GM23248 (cell line): ENCODE results near the gene PRODH. TPM values are rescaled to one million over a fixed set of nuclear protein-coding genes. Genes with fewer than 3 reads are reported as not detected.
A peak's percentile ranks its signal among the peaks of the same experiment; 100 is the strongest.
"Not testable (repeated sequence)": the region's sequence is repeated elsewhere in the genome, so short reads cannot be mapped to it uniquely, and the experiment has no call there.

ENCODE experiments used
- DNase-seq: peaks from one replicate; pipeline ENCODE4 v3.0.0-alpha.2; 2015
- H2AFZ ChIP-seq: fragments of 200-600 bp; sonication (generic); 2 replicates; pipeline ENCODE4 v1.6.1; 2016; ENCODE audit warnings: antibody characterized with exemption
- H3F3A ChIP-seq: fragments of 200-600 bp; sonication (generic); 2 replicates; pipeline ENCODE4 v1.6.1; 2016; ENCODE audit warnings: mild to moderate bottlenecking, antibody characterized with exemption, mixed run types; ENCODE audit not compliant: insufficient read depth
- H3K27ac ChIP-seq: fragments of 200-600 bp; sonication (generic); 2 replicates; pipeline ENCODE4 v1.5.1; 2016; ENCODE audit warnings: mild to moderate bottlenecking
- H3K27me3 ChIP-seq: fragments of 200-600 bp; sonication (generic); replicated peaks from 2 replicates; pipeline ENCODE4 v1.6.1; 2016; ENCODE audit warnings: mild to moderate bottlenecking; ENCODE audit not compliant: insufficient read depth
- H3K36me3 ChIP-seq: fragments of 200-600 bp; sonication (generic); 2 replicates; pipeline ENCODE4 v1.6.1; 2016; ENCODE audit warnings: low read depth, mild to moderate bottlenecking
- H3K4me1 ChIP-seq: fragments of 200-600 bp; sonication (generic); 2 replicates; pipeline ENCODE4 v1.6.1; 2016; ENCODE audit warnings: mild to moderate bottlenecking; ENCODE audit not compliant: insufficient read depth
- H3K4me2 ChIP-seq: fragments of 200-600 bp; sonication (generic); one replicate; pipeline ENCODE4 v1.6.1; 2016; ENCODE audit warnings: mild to moderate bottlenecking; ENCODE audit not compliant: unreplicated experiment
- H3K4me3 ChIP-seq: fragments of 200-600 bp; sonication (generic); 2 replicates; pipeline ENCODE4 v1.5.1; 2016; ENCODE audit warnings: mild to moderate bottlenecking
- H3K79me2 ChIP-seq: fragments of 200-600 bp; sonication (generic); 2 replicates; pipeline ENCODE4 v1.6.1; 2016; ENCODE audit warnings: mild to moderate bottlenecking; ENCODE audit not compliant: insufficient read depth
- H3K9ac ChIP-seq: fragments of 200-600 bp; sonication (generic); 2 replicates; pipeline ENCODE4 v1.6.1; 2016; ENCODE audit warnings: mild to moderate bottlenecking
- H3K9me2 ChIP-seq: fragments of 200-600 bp; sonication (generic); 2 replicates; pipeline ENCODE4 v1.6.1; 2016; ENCODE audit warnings: mixed run types, mild to moderate bottlenecking, moderate library complexity; ENCODE audit not compliant: insufficient read depth
- H3K9me3 ChIP-seq: fragments of 200-600 bp; sonication (generic); one replicate; pipeline ENCODE4 v1.6.1; 2017; ENCODE audit warnings: low read depth
- H4K20me1 ChIP-seq: fragments of 200-600 bp; sonication (generic); 2 replicates; pipeline ENCODE4 v1.6.0; 2016; ENCODE audit not compliant: insufficient read depth
- EZH2 ChIP-seq: fragments of 200-600 bp; sonication (generic); IDR thresholded peaks from 2 replicates; pipeline ENCODE4 v1.6.1; 2018; ENCODE audit warnings: antibody characterized with exemption, mild to moderate bottlenecking; ENCODE audit not compliant: insufficient read depth, poor library complexity, severe bottlenecking
- EZH2phosphoT487 ChIP-seq: fragments of 200-600 bp; sonication (generic); IDR thresholded peaks from 2 replicates; pipeline ENCODE4 v1.6.1; 2018; ENCODE audit warnings: antibody characterized with exemption, moderate library complexity, mild to moderate bottlenecking, low read depth; ENCODE audit not compliant: insufficient read depth
- WGBS, 2 experiments: methylation state at CpG; one replicate each; pipeline ENCODE4 v1.1.6; 2015 to 2017; ENCODE audit warnings: low lambda C conversion rate in 2 of 2, low coverage in 1 of 2; ENCODE audit errors: missing lambda C conversion rate in 2 of 2; 5-methylcytosine and 5-hydroxymethylcytosine counted together
- in situ Hi-C: fragments of 300-500 bp; cut with MboI; formaldehyde crosslinking; loops from 2 replicates; pipeline ENCODE4 v1.15.0; 2020
- polyA plus RNA-seq: library from polyadenylated mRNA; unstranded; fragments of >200 nt; fragmentation: Nextera tagmentation; extraction: Ambion mirVana; gene quantifications from 2 replicates; pipeline ENCODE4 v1.2.1, GENCODE V29; 2016
- total RNA-seq: library from RNA; depleted of rRNA; stranded (reverse); fragments of >200 nt; shearing (Covaris generic); gene quantifications from 2 replicates; pipeline ENCODE4 v1.2.3, GENCODE V29; 2014

Gene PRODH
- total and polyA plus RNA-seq, 2 experiments from 2014 or later = not detected

DNA sequence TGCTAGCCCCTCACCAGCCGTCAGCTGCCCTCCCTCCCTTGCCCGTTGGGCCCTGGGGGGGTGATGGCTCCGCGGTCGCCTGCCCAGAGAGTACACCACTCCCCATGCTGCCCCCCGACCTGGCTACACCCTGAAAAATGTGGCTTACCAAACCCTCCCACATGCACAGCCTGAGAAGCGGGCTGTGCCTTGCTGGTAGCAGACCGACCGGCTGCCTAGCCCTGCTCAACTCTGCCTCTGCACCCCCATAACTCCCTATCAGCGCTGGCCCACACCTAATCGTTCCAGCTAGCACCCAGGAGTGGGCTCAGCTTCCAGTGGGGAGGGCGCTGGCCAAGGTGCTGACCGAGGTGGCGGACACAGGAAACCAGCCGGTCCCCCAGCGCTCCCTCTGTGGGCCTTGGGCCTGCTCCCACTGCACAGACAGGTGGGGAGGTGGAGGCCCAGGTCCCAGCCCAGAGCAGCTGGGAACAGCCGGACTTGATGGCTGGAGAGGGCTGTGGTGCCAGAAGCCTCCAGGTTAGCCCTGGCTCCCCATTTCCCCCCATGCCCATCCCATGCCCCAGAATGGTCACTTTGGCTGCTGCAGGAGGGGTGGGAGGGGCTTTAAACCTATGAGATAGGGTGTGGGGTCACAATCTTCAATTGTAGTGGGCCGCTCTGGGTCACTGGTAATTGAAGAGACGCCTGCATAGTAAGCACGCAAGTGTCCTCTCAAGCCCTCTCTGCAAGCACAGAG is 32.1 kb upstream of the PRODH start:
- Histone ChIP-seq H3K4me3 (no peak overlapping the region), H3K36me3 (no peaks in the 10 kb centered on the region), H3K27ac (no peak overlapping the region), H3K27me3 (no peaks in the 10 kb centered on the region), H3K4me2 (no peak overlapping the region), H3F3A (no peaks in the 10 kb centered on the region), H4K20me1 (no peaks in the 10 kb centered on the region), H3K79me2 (no peaks in the 10 kb centered on the region), H3K9ac (no peak overlapping the region), H2AFZ (no peak overlapping the region), H3K9me3 (no peaks in the 10 kb centered on the region), H3K4me1 (no peaks in the 10 kb centered on the region), H3K9me2 (no peaks in the 10 kb centered on the region)
- in situ Hi-C loops = no loop called here
- 49 to 52% methylated on average over 19 to 20 of the region's 20 CpGs for WGBS, 2 experiments
- DNase-seq = peak; percentile 51
- TF ChIP-seq EZH2phosphoT487 (no peak), EZH2 (no peak)

GRCh38 chr22:18967391-18968010 is 31.4 kb upstream of the PRODH start:
- H3K4me3 ChIP-seq, H3K4me2 ChIP-seq, H3K9ac ChIP-seq, H3K4me1 ChIP-seq, H3F3A ChIP-seq, H3K27ac ChIP-seq, H3K79me2 ChIP-seq, H3K9me2 ChIP-seq, H3K27me3 ChIP-seq, H2AFZ ChIP-seq, H4K20me1 ChIP-seq, in situ Hi-C loops, H3K36me3 ChIP-seq, H3K9me3 ChIP-seq: not testable (repeated sequence)
- DNase-seq = peak; percentile 55
- WGBS, 2 experiments = 54 to 56% methylated on average over 11 to 14 of the region's 14 CpGs

DNA sequence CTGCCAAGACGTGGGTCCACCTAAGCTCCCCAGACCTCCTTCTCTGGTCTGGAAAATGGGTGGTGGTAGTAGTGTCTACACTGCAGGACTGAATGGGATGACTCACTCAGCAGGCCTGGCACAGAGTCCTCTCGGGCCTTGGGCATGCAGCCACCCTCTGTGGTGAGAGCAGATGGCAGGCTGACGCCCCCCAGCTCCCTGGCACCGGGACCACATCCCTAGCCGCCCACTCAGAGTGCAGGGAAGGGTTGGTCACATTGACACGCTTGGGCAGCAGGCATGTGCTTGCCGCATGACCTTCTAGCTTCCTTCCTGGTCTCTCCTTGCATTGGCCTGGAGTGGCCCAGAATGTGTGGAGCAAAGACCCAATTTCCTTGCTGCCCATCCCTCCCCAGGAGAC is 30.7 kb upstream of the PRODH start:
- Histone ChIP-seq H3K27ac (no peak overlapping the region), H3K4me2 (no peak overlapping the region), H3K4me1 (no peaks in the 10 kb centered on the region), H3K36me3 (no peaks in the 10 kb centered on the region), H3K9me2 (no peaks in the 10 kb centered on the region), H3K9me3 (no peaks in the 10 kb centered on the region), H3K27me3 (no peaks in the 10 kb centered on the region), H3K4me3 (no peak overlapping the region), H3F3A (no peaks in the 10 kb centered on the region), H3K9ac (no peak overlapping the region), H3K79me2 (no peaks in the 10 kb centered on the region), H2AFZ (no peak overlapping the region), H4K20me1 (no peaks in the 10 kb centered on the region)
- DNase-seq = no peak
- TF ChIP-seq EZH2 (no peak), EZH2phosphoT487 (no peak)
- in situ Hi-C loops = no loop called here
- WGBS, 2 experiments = 41 to 54% methylated on average over 6 to 7 of the region's 7 CpGs

DNA sequence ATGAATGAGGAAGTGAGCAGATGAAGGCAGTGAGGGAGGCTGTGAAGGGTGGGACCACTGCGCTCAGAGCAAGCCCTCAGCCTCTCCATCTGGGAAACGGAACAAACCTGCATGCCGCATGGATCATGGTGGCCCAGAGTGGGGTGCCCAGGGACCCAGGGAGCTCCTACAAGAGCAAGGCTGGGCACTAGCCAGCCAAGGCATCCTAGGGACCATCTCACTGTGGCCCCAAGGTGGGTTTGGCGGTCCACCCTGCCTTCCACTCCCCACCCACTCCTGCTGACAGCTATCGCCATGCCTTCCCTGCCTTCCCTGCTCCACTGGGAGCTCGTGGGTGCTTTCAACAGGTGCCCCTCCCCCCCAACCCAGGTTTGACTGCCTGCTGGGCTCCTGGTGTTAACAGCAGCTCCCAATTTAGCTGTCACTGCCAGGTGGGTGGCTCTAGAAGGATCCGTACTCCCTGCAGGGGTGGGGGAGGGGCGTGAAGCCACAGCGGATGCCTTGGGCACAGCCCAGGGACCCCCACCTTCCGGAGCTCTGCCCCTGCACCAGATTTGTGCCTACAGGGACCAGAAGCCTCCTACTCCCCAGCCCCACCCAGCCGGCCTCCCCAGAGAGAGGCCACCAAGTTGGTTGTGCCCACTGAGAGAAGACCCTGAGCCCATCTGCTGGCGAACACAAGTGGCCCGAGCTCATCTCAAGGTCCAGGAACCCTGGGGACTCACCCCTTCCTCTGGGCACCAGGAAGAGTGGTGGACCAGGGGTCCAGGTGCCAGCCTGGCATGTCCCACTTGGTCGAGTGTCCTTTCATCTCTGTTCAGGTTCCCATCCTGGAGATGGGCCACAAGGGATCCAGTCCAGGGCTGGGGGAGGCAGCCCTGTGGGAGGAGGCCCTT is 29.7 kb upstream of the PRODH start:
- no peak for DNase-seq
- Histone ChIP-seq H3K36me3 (no peaks in the 10 kb centered on the region), H3F3A (no peaks in the 10 kb centered on the region), H3K4me1 (no peaks in the 10 kb centered on the region), H3K4me3 (no peak overlapping the region), H2AFZ (no peak overlapping the region), H4K20me1 (no peaks in the 10 kb centered on the region), H3K9me2 (no peaks in the 10 kb centered on the region), H3K9me3 (no peaks in the 10 kb centered on the region), H3K27ac (no peak overlapping the region), H3K79me2 (no peaks in the 10 kb centered on the region), H3K4me2 (no peak overlapping the region), H3K9ac (no peak overlapping the region), H3K27me3 (no peaks in the 10 kb centered on the region)
- TF ChIP-seq EZH2phosphoT487 (no peak), EZH2 (no peak)
- in situ Hi-C loops = no loop called here
- 53 to 73% methylated on average over 11 to 13 of the region's 14 CpGs for WGBS, 2 experiments

GRCh38 chr22:18964501-18965265 is 28.6 kb upstream of the PRODH start:
- H4K20me1 ChIP-seq, H3K4me3 ChIP-seq, H3K9me3 ChIP-seq, H2AFZ ChIP-seq, H3F3A ChIP-seq, in situ Hi-C loops, H3K9ac ChIP-seq, DNase-seq, H3K79me2 ChIP-seq, H3K27me3 ChIP-seq, H3K36me3 ChIP-seq, H3K4me2 ChIP-seq, H3K4me1 ChIP-seq, H3K9me2 ChIP-seq, H3K27ac ChIP-seq: not testable (repeated sequence)
- 67 to 68% methylated on average over 15 of the region's 19 CpGs for WGBS, 2 experiments

DNA sequence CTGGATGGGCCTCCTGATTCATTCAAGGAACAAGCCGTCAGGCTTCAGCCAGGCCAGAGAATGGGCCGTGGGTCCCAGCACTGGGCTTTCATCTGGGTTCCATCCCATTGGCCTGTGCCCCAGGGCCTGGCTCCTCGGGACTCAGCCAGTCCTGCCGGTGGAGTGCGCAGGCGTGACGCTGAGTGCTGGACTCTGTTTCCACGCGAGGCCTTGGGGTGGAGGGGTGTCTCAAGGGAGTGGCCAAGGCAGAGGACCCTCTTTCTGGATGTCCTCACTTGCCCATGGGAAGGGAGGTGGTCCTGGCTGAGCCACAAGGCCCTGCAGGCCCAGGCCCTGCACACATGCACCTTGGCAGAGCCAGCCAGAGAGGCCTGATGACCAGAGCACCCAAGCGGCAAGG is 28.0 kb upstream of the PRODH start:
- H3K27ac ChIP-seq, H3K9ac ChIP-seq, H3K9me3 ChIP-seq, H3K36me3 ChIP-seq, H3K4me1 ChIP-seq, H3F3A ChIP-seq, H3K27me3 ChIP-seq, H3K9me2 ChIP-seq, H3K4me2 ChIP-seq, H2AFZ ChIP-seq, H3K79me2 ChIP-seq, in situ Hi-C loops, DNase-seq, H4K20me1 ChIP-seq, H3K4me3 ChIP-seq: not testable (repeated sequence)
- WGBS, 2 experiments = 81 to 83% methylated on average over 9 of the region's 10 CpGs
